Stimulated activated CD8-positive, alpha-beta memory T cell treated with anti-CD3 and anti-CD28 coated beads, Interleukin-15, amount 100 ng/mL, for 24 hours (primary cell): Measurements from ENCODE around the gene RANBP9.

ENCODE experiments used
- DNase-seq: peaks from one replicate; pipeline ENCODE4 v3.0.0-alpha.2; 2020; ENCODE audit warnings: low read depth

Gene RANBP9

GRCh38 chr6:13593720-13594119 lies 117.9 kb downstream of the RANBP9 start:
- DNase-seq = no peak

GRCh38 chr6:13593103-13593502 lies 118.5 kb downstream of the RANBP9 start:
- DNase-seq = no peak

- DNase-seq = no peak
Measured at GRCh38 chr6:13591205-13591921, 120.3 kb downstream of the RANBP9 start.

GRCh38 chr6:13590574-13591153 lies 121.0 kb downstream of the RANBP9 start:
- no peak for DNase-seq

GRCh38 chr6:13589801-13590200 lies 121.8 kb downstream of the RANBP9 start:
- DNase-seq = no peak

GRCh38 chr6:13586603-13587542 lies 124.8 kb downstream of the RANBP9 start:
- DNase-seq = no peak

- DNase-seq = no peak
Measured at GRCh38 chr6:13581700-13582229, 129.9 kb downstream of the RANBP9 start.

- DNase-seq = no peak
Measured at GRCh38 chr6:13579911-13580310, 131.7 kb downstream of the RANBP9 start.

GRCh38 chr6:13577926-13578325 lies 133.7 kb downstream of the RANBP9 start:
- DNase-seq = no peak

- DNase-seq = no peak
Measured at GRCh38 chr6:13576017-13576416, 135.6 kb downstream of the RANBP9 start.

GRCh38 chr6:13575377-13575775 lies 136.3 kb downstream of the RANBP9 start:
- DNase-seq = no peak

- DNase-seq = peak; percentile 48
Measured at GRCh38 chr6:13574571-13575376, 136.9 kb downstream of the RANBP9 start, which contains the start of gene SIRT5. Gene SIRT5, plus strand, starts transcription at chr6:13574601. Its CDS starts 9,510 bp downstream, at chr6:13584111.

GRCh38 chr6:13574149-13574570 lies 137.5 kb downstream of the RANBP9 start:
- peak; percentile 77 for DNase-seq

- no peak for DNase-seq
Measured at GRCh38 chr6:13573669-13574110, 137.9 kb downstream of the RANBP9 start.

- no peak for DNase-seq
Measured at GRCh38 chr6:13572951-13573654, 138.5 kb downstream of the RANBP9 start.

GRCh38 chr6:13572240-13572639 lies 139.4 kb downstream of the RANBP9 start:
- DNase-seq = no peak
